IMR-90 (cell line): Measurements from ENCODE around the gene TAC4. TPM values are rescaled to one million over a fixed set of nuclear protein-coding genes. Genes with fewer than 3 reads are reported as not detected.

Source experiments
- ATAC-seq: fragments of 200-7000 bp; cut with Tn5 transposase; 2 replicates; pipeline ENCODE4 v1.9.1; 2020; ENCODE audit warnings: low read depth, mild to moderate bottlenecking, moderate library complexity
- BruUV-seq: library from RNA; stranded (reverse); fragments of 400-500 nt; replicated peaks from 2 replicates; lab custom pipeline; 2021; lab: Mats Ljungman, UMichigan
- CTCF ChIA-PET: fragments of 300-600 bp; formaldehyde crosslinking; extraction: SDS; loops from one replicate; lab custom pipeline; 2021; ENCODE audit warnings: antibody characterized with exemption; lab: Yijun Ruan, JAX
- POLR2A ChIA-PET: fragments of 300-600 bp; sonication (Branson Sonifier 250); formaldehyde crosslinking; loops from one replicate; lab custom pipeline; 2022; ENCODE audit warnings: antibody characterized with exemption; ENCODE audit not compliant: unreplicated experiment; lab: Charles Lee
- DNase-seq: peaks from one replicate; pipeline ENCODE4 v3.0.0; 2013
- H2AFZ ChIP-seq: replicated peaks from 2 replicates; pipeline ENCODE3; 2013; ENCODE audit warnings: low read length, mild to moderate bottlenecking; ENCODE audit not compliant: poor library complexity
- H2AK5ac ChIP-seq: 2 replicates; pipeline ENCODE4 v1.6.1; 2013; ENCODE audit warnings: low read depth, low read length, inconsistent platforms
- H2AK9ac ChIP-seq: replicated peaks from 2 replicates; pipeline ENCODE3; 2013; ENCODE audit warnings: mild to moderate bottlenecking, low read depth, low read length, moderate library complexity; ENCODE audit not compliant: poor library complexity
- H2BK120ac ChIP-seq: 2 replicates; pipeline ENCODE4 v1.6.1; 2013; ENCODE audit warnings: low read depth, low read length, inconsistent platforms
- H2BK15ac ChIP-seq: 3 replicates; pipeline ENCODE4 v1.6.1; 2013; ENCODE audit warnings: low read depth, low read length, inconsistent platforms
- H2BK20ac ChIP-seq: 2 replicates; pipeline ENCODE4 v1.6.1; 2013; ENCODE audit warnings: low read depth, mild to moderate bottlenecking, inconsistent platforms, low read length, moderate library complexity
- H2BK5ac ChIP-seq: 2 replicates; pipeline ENCODE4 v1.6.1; 2013; ENCODE audit warnings: mild to moderate bottlenecking, low read depth, low read length, inconsistent platforms; ENCODE audit not compliant: poor library complexity, severe bottlenecking
- H3K14ac ChIP-seq: replicated peaks from 2 replicates; pipeline ENCODE4 v1.6.1; 2013; ENCODE audit warnings: low read depth, low read length, inconsistent platforms
- H3K18ac ChIP-seq: 2 replicates; pipeline ENCODE4 v1.6.1; 2013; ENCODE audit warnings: low read depth, low read length, control low read depth
- H3K23ac ChIP-seq: 2 replicates; pipeline ENCODE4 v1.6.1; 2013; ENCODE audit warnings: low read depth, low read length, inconsistent platforms
- H3K27ac ChIP-seq: 2 replicates; pipeline ENCODE4 v1.5.1; 2013; ENCODE audit warnings: mild to moderate bottlenecking, control low read depth, low read length; ENCODE audit not compliant: insufficient read depth
- H3K27me3 ChIP-seq: 2 replicates; pipeline ENCODE4 v1.6.1; 2013; ENCODE audit warnings: low read length; ENCODE audit not compliant: control insufficient read depth, insufficient read depth
- H3K36me3 ChIP-seq: 2 replicates; pipeline ENCODE4 v1.6.1; 2013; ENCODE audit warnings: low read length, mixed read lengths; ENCODE audit not compliant: control insufficient read depth, insufficient read depth
- H3K4ac ChIP-seq: 2 replicates; pipeline ENCODE4 v1.6.1; 2013; ENCODE audit warnings: low read depth, low read length, inconsistent platforms
- H3K4me1 ChIP-seq: 2 replicates; pipeline ENCODE4 v1.6.1; 2013; ENCODE audit warnings: low read length, mixed read lengths; ENCODE audit not compliant: control insufficient read depth, insufficient read depth
- H3K4me2 ChIP-seq: 2 replicates; pipeline ENCODE4 v1.6.1; 2013; ENCODE audit warnings: low read depth, mild to moderate bottlenecking, control low read depth, low read length, moderate library complexity
- H3K4me3 ChIP-seq: 2 replicates; pipeline ENCODE4 v1.5.1; 2013; ENCODE audit warnings: low read depth, mild to moderate bottlenecking, control low read depth, low read length, moderate library complexity; ENCODE audit not compliant: insufficient read depth
- H3K56ac ChIP-seq: 2 replicates; pipeline ENCODE4 v1.6.1; 2013; ENCODE audit warnings: low read length, inconsistent platforms; ENCODE audit not compliant: insufficient read depth; ENCODE audit errors: extremely low read depth
- H3K79me1 ChIP-seq, 2 experiments: 2 replicates each; pipeline ENCODE4 v1.6.1; 2013; ENCODE audit warnings: low read length in 2 of 2, inconsistent platforms in 1 of 2, low read depth in 1 of 2
- H3K9ac ChIP-seq: 2 replicates; pipeline ENCODE4 v1.6.1; 2013; ENCODE audit warnings: low read depth, low read length, control low read depth
- H3K9me1 ChIP-seq: 2 replicates; pipeline ENCODE4 v1.6.1; 2013; ENCODE audit warnings: low read length, inconsistent platforms; ENCODE audit not compliant: insufficient read depth
- H3K9me3 ChIP-seq: 2 replicates; pipeline ENCODE4 v1.6.1; 2013; ENCODE audit warnings: low read length; ENCODE audit not compliant: control insufficient read depth, insufficient read depth
- H4K20me1 ChIP-seq: 2 replicates; pipeline ENCODE4 v1.6.1; 2013; ENCODE audit warnings: low read length, inconsistent platforms; ENCODE audit not compliant: insufficient read depth
- H4K5ac ChIP-seq: 2 replicates; pipeline ENCODE4 v1.6.1; 2013; ENCODE audit warnings: mild to moderate bottlenecking, low read depth, low read length, control low read depth
- H4K8ac ChIP-seq, 2 experiments: 2 replicates each; pipeline ENCODE4 v1.6.1; 2013; ENCODE audit warnings: low read depth in 2 of 2, low read length in 2 of 2, control low read depth in 1 of 2, inconsistent platforms in 1 of 2
- H4K91ac ChIP-seq: 2 replicates; pipeline ENCODE4 v1.6.1; 2013; ENCODE audit warnings: low read depth, low read length, inconsistent platforms; ENCODE audit not compliant: insufficient read depth
- CEBPB ChIP-seq: IDR thresholded peaks from 2 replicates; pipeline ENCODE4 v1.6.1; 2012; ENCODE audit warnings: low read depth, low read length, improper control_type of control experiment
- FOS ChIP-seq: fragments of 150-350 bp; IDR thresholded peaks from 2 replicates; pipeline ENCODE4 v1.6.1; 2016; ENCODE audit warnings: low read depth, low read length
- MAZ ChIP-seq: IDR thresholded peaks from 2 replicates; pipeline ENCODE4 v1.6.1; 2012; ENCODE audit warnings: low read depth, mild to moderate bottlenecking, low read length, improper control_type of control experiment, moderate library complexity, borderline replicate concordance
- MXI1 ChIP-seq: IDR thresholded peaks from 2 replicates; pipeline ENCODE4 v1.6.1; 2012; ENCODE audit warnings: low read depth, mild to moderate bottlenecking, low read length, moderate library complexity, borderline replicate concordance
- NFE2L2 ChIP-seq: fragments of 150-350 bp; IDR thresholded peaks from 2 replicates; pipeline ENCODE4 v1.6.1; 2016; ENCODE audit warnings: low read depth, mild to moderate bottlenecking, low read length
- SMC3 ChIP-seq: fragments of 150-350 bp; IDR thresholded peaks from 2 replicates; pipeline ENCODE4 v1.6.1; 2016; ENCODE audit warnings: low read depth, mild to moderate bottlenecking, antibody characterized with exemption, low read length, moderate library complexity
- USF2 ChIP-seq: fragments of 150-350 bp; IDR thresholded peaks from 2 replicates; pipeline ENCODE4 v1.6.1; 2017; ENCODE audit warnings: mild to moderate bottlenecking, antibody characterized with exemption, low read length, low read depth
- WGBS, 2 experiments: methylation state at CpG; one replicate each; pipeline versions ENCODE4 v1.1.5 to v1.1.7; 2013; ENCODE audit warnings: missing lambda C conversion rate in 2 of 2; ENCODE audit not compliant: insufficient read length in 1 of 2; ENCODE audit errors: extremely low coverage in 2 of 2; 5-methylcytosine and 5-hydroxymethylcytosine counted together
- dilution Hi-C: fragments of 300-500 bp; cut with HindIII; formaldehyde crosslinking; loops from one replicate; pipeline ENCODE4 v1.14.3; 2018; ENCODE audit warnings: low sequenced_read_pairs; ENCODE audit not compliant: unreplicated experiment
- in situ Hi-C: fragments of 300-500 bp; cut with MboI; formaldehyde crosslinking; loops from 3 replicates; pipeline ENCODE4 v1.14.3; 2019; ENCODE audit warnings: low sequenced_read_pairs, inconsistent platforms, mixed read lengths
- intact Hi-C: fragments of 100-400 bp; cut with micrococcal nuclease; formaldehyde crosslinking; loops from 2 replicates; pipeline ENCODE4 v1.10.0; 2022
- polyA plus RNA-seq, 3 experiments: library from polyadenylated mRNA; depleted of rRNA; stranded (reverse); fragments of >200 nt; gene quantifications; 2 replicates each; pipeline ENCODE4 v1.2.3, GENCODE V29; 2012; ENCODE audit warnings: low replicate concordance in 1 of 3
- total RNA-seq: library from RNA; depleted of rRNA; stranded (reverse); fragments of >200 nt; gene quantifications from 2 replicates; pipeline ENCODE4 v1.2.3, GENCODE V29; 2012

The TAC4 gene
- total and polyA plus RNA-seq, 2 of the 4 experiments (the other 2 are of a cell fraction): not detected

DNA sequence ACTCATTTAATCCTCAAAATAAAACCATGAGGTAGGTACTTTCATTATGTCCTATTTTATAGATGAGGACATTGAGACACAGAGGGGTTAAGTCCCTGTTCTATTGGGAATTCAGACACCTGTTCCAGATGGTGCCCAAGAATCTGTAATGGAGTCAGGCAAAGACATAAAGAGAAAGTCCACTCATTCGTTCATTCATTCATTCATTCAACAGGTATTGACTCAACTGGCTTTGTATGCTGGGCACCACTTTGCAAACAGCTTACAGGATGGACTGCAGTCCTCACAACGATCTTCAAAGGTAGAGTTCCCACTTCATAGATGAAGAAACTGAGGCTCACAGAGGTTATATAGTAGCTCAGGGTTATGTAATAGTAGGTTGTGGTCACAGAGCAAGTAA lies 47.9 kb upstream of the TAC4 start:
- Histone ChIP-seq H2AK9ac (no peak overlapping the region), H3K4me3 (no peak overlapping the region), H2AK5ac (no peak overlapping the region), H3K14ac (no peak overlapping the region), H3K79me1 (no peaks in the 10 kb centered on the region), H4K5ac (no peak overlapping the region), H3K9me1 (no peaks in the 10 kb centered on the region), H2BK15ac (no peak overlapping the region), H2BK5ac (no peak overlapping the region), H4K20me1 (no peaks in the 10 kb centered on the region), H3K4ac (no peak overlapping the region), H3K9ac (no peak overlapping the region), H3K18ac (no peak overlapping the region), H3K4me1 (no peaks in the 10 kb centered on the region), H3K36me3 (no peaks in the 10 kb centered on the region), H3K56ac (no peak overlapping the region), H3K9me3 (0 out of 2 replicates have a peak, but pooled peaks cover 5% of the 10 kb centered on the region), H3K23ac (no peak overlapping the region), H2BK20ac (no peak overlapping the region), H3K27ac (no peak overlapping the region), H4K91ac (no peak overlapping the region), H3K4me2 (no peak overlapping the region), H3K27me3 (peaks cover 93% of the 10 kb centered on the region), H4K8ac (no peak overlapping the region), H2AFZ (no peak overlapping the region), H2BK120ac (no peak overlapping the region)
- intact Hi-C loops: no loop called here
- no CpG with 5 or more reads among the region's 2 CpGs for WGBS, 2 experiments
- ATAC-seq: no peak
- no peak for DNase-seq
- CTCF ChIA-PET: no interaction called here
- in situ Hi-C loops: loop anchor here (25.0 kb wide), 1 partner anchor 416 kb away; no protein-coding TSS in a partner anchor
- no TSS peak for BruUV-seq
- POLR2A ChIA-PET: no interaction called here
- TF ChIP-seq MAZ: no peak
- TF ChIP-seq SMC3: no peak
- no peak for TF ChIP-seq NFE2L2
- TF ChIP-seq USF2: no peak
- no peak for TF ChIP-seq FOS
- TF ChIP-seq MXI1: no peak
- TF ChIP-seq CEBPB: no peak
- dilution Hi-C loops: no loop called here
